K562 (cell line): ENCODE measurements around the gene ARAF. TPM values are rescaled to one million over a fixed set of nuclear protein-coding genes. Genes with fewer than 3 reads are reported as not detected.

Experiments used
- ATAC-seq: fragments of 200-7000 bp; cut with Tn5 transposase; 3 replicates; pipeline ENCODE4 v1.9.1; 2020; ENCODE audit warnings: moderate library complexity
- BruUV-seq: library from RNA; stranded (reverse); fragments of 400-500 nt; replicated peaks from 2 replicates; lab custom pipeline; 2021; lab: Mats Ljungman, UMichigan
- CTCF ChIA-PET: fragments of 300-600 bp; formaldehyde crosslinking; extraction: SDS; loops from one replicate; lab custom pipeline; 2021; ENCODE audit warnings: low intra/inter-chr PET ratio; lab: Yijun Ruan, JAX
- POLR2A ChIA-PET: fragments of 300-600, 350-650 bp; sonication (Branson Sonifier 250); formaldehyde crosslinking; extraction: SDS; loops from one replicate; lab custom pipeline; 2021; ENCODE audit warnings: antibody characterized with exemption, inconsistent platforms; lab: Yijun Ruan, JAX
- DNase-seq, 4 experiments: peaks; one replicate each; pipeline versions ENCODE4 v3.0.0 to v3.0.0-alpha.2; 2011 to 2018; ENCODE audit warnings: low spot score in 3 of 4, mixed read lengths in 3 of 4; ENCODE audit errors: extremely low read depth in 1 of 4
- FAIRE-seq: peaks from 2 replicates; lab custom pipeline; 2011; peaks lifted over from hg19 to GRCh38; lab: Jason Lieb, UNC
- H2AFZ ChIP-seq: 2 replicates; pipeline ENCODE4 v1.6.0; 2011; ENCODE audit warnings: low read depth, low read length, control low read depth, inconsistent platforms
- H3K27ac ChIP-seq: fragments of 200-600 bp; 3 replicates; pipeline ENCODE4 v1.8.0; 2011; ENCODE audit warnings: low read depth, mild to moderate bottlenecking, control low read depth, inconsistent platforms, low read length, moderate library complexity, mixed read lengths; ENCODE audit errors: extremely low read depth
- H3K27me3 ChIP-seq, 2 experiments: fragments of 300-600 bp in 1 of 2; 2 replicates in 1 of 2; 3 replicates in 1 of 2; pipeline versions ENCODE4 v1.6.0 to v1.8.0; 2011; ENCODE audit warnings: inconsistent platforms in 2 of 2, low read length in 2 of 2, mild to moderate bottlenecking in 1 of 2, mixed read lengths in 1 of 2, moderate library complexity in 1 of 2; ENCODE audit not compliant: control insufficient read depth in 2 of 2, insufficient read depth in 2 of 2
- H3K36me3 ChIP-seq: fragments of 300-600 bp; 3 replicates; pipeline ENCODE4 v1.8.0; 2011; ENCODE audit warnings: mild to moderate bottlenecking, low read length, inconsistent platforms; ENCODE audit not compliant: control insufficient read depth, insufficient read depth
- H3K4me1 ChIP-seq, 2 experiments: fragments of 200-600 bp in 1 of 2; replicated peaks in 1 of 2; 2 replicates in 1 of 2; 3 replicates in 1 of 2; pipeline versions ENCODE4 v1.5.1 to v1.8.0; 2011; ENCODE audit warnings: inconsistent platforms in 2 of 2, low read length in 2 of 2, mild to moderate bottlenecking in 1 of 2, mixed read lengths in 1 of 2, moderate library complexity in 1 of 2; ENCODE audit not compliant: control insufficient read depth in 2 of 2, insufficient read depth in 2 of 2
- H3K4me2 ChIP-seq: 2 replicates; pipeline ENCODE4 v1.6.1; 2011; ENCODE audit warnings: low read length, control low read depth, inconsistent platforms, mixed read lengths; ENCODE audit not compliant: insufficient read depth
- H3K4me3 ChIP-seq: fragments of 200-600 bp; sonication (generic), shearing (Covaris generic); 2 replicates; pipeline ENCODE4 v1.5.1; 2016; ENCODE audit warnings: control low read depth, inconsistent platforms
- H3K79me2 ChIP-seq: fragments of 200-600 bp; 3 replicates; pipeline ENCODE4 v1.8.0; 2011; ENCODE audit warnings: low read length, inconsistent platforms; ENCODE audit not compliant: control insufficient read depth, insufficient read depth
- H3K9ac ChIP-seq, 2 experiments: 2 replicates each; pipeline versions ENCODE4 v1.6.0 to v1.6.1; 2011; ENCODE audit warnings: low read depth in 2 of 2, low read length in 2 of 2, control low read depth in 1 of 2, inconsistent platforms in 1 of 2, mild to moderate bottlenecking in 1 of 2, mixed read lengths in 1 of 2; ENCODE audit not compliant: insufficient read depth in 1 of 2
- H3K9me1 ChIP-seq: one replicate; pipeline ENCODE4 v1.6.0; 2011; ENCODE audit warnings: inconsistent platforms, mild to moderate bottlenecking, low read length, moderate library complexity; ENCODE audit not compliant: control insufficient read depth, insufficient read depth
- H3K9me3 ChIP-seq: replicated peaks from 2 replicates; pipeline ENCODE4 v1.5.1; 2011; ENCODE audit warnings: low read depth, low read length, inconsistent platforms; ENCODE audit not compliant: control insufficient read depth, insufficient read depth
- H4K20me1 ChIP-seq: replicated peaks from 2 replicates; pipeline ENCODE4 v1.6.1; 2011; ENCODE audit warnings: low read length, inconsistent platforms, mixed read lengths; ENCODE audit not compliant: control insufficient read depth, insufficient read depth
- DDX20 ChIP-seq: fragments of 450-650 bp; IDR thresholded peaks from 2 replicates; pipeline ENCODE4 v1.6.1; 2016; ENCODE audit warnings: missing genetic modification characterization, low read depth, mild to moderate bottlenecking, missing compliant biosample characterization, moderate library complexity
- EP300 ChIP-seq: IDR thresholded peaks from 2 replicates; pipeline ENCODE4 v1.6.1; 2012; ENCODE audit warnings: low read length, improper control_type of control experiment
- ETV5 ChIP-seq: sonication (generic); formaldehyde crosslinking; IDR thresholded peaks from 2 replicates; pipeline ENCODE4 v1.4.0; 2020; ENCODE audit warnings: low read depth, mild to moderate bottlenecking, missing genetic modification reagents
- FOS ChIP-seq: IDR thresholded peaks from 3 replicates; pipeline ENCODE4 v1.6.1; 2011; ENCODE audit not compliant: insufficient read length; ENCODE audit errors: extremely low read depth
- JUN ChIP-seq, 2 experiments: sonication (generic) in 1 of 2; formaldehyde crosslinking in 1 of 2; IDR thresholded peaks; 2 replicates each; pipeline versions ENCODE4 v1.6.1 to v1.8.0; 2012 to 2022; ENCODE audit warnings: borderline replicate concordance in 2 of 2, mild to moderate bottlenecking in 2 of 2, improper control_type of control experiment in 1 of 2, low read depth in 1 of 2, low read length in 1 of 2, missing genetic modification reagents in 1 of 2
- MAFF ChIP-seq: IDR thresholded peaks from 2 replicates; pipeline ENCODE4 v1.6.1; 2012; ENCODE audit warnings: low read length, improper control_type of control experiment
- MAFG ChIP-seq: fragments of 450-650 bp; conservative IDR thresholded peaks from 2 replicates; pipeline ENCODE4 v1.6.1; 2016; ENCODE audit warnings: missing genetic modification characterization, missing compliant biosample characterization
- MBD2 ChIP-seq: sonication (generic); IDR thresholded peaks from 2 replicates; pipeline ENCODE4 v1.6.1; 2016; ENCODE audit warnings: low read depth, borderline replicate concordance
- NFYB ChIP-seq: IDR thresholded peaks from 2 replicates; pipeline ENCODE4 v1.6.1; 2011; ENCODE audit warnings: mild to moderate bottlenecking, moderate library complexity; ENCODE audit not compliant: insufficient read length; ENCODE audit errors: extremely low read depth
- RBM34 ChIP-seq: fragments of 200-400 bp; formaldehyde crosslinking; IDR thresholded peaks from 2 replicates; pipeline ENCODE4 v1.6.1; 2018; ENCODE audit warnings: low read length, borderline replicate concordance; ENCODE audit not compliant: insufficient read depth
- RCOR1 ChIP-seq, 2 experiments: IDR thresholded peaks; 2 replicates each; pipeline ENCODE4 v1.6.1; 2012; ENCODE audit warnings: low read depth in 2 of 2, low read length in 2 of 2, borderline replicate concordance in 1 of 2, improper control_type of control experiment in 1 of 2
- SLC30A9 ChIP-seq: fragments of 250-450 bp; sonication (Bioruptor Pico); IDR thresholded peaks from 2 replicates; pipeline ENCODE4 v1.8.0; 2022; ENCODE audit warnings: mild to moderate bottlenecking, moderate library complexity
- SMAD1 ChIP-seq: fragments of 150-350 bp; IDR thresholded peaks from 2 replicates; pipeline ENCODE4 v1.6.1; 2014; ENCODE audit warnings: low read length, low read depth; ENCODE audit not compliant: partially characterized antibody
- WGBS: fragments of 100-300 bp; shearing (Covaris generic); methylation state at CpG from one replicate; pipeline ENCODE4 v1.1.6; 2016; ENCODE audit warnings: low coverage, mixed read lengths; ENCODE audit not compliant: insufficient coverage; ENCODE audit errors: missing lambda C conversion rate; 5-methylcytosine and 5-hydroxymethylcytosine counted together
- in situ Hi-C: fragments of 300-500 bp; cut with MboI; formaldehyde crosslinking; loops from 4 replicates; pipeline ENCODE4 v1.15.0; 2018; ENCODE audit warnings: inconsistent platforms, mixed read lengths
- intact Hi-C: fragments of 100-400 bp; cut with micrococcal nuclease; formaldehyde crosslinking; loops from 2 replicates; pipeline ENCODE4 v1.14.2; 2022
- polyA plus RNA-seq, 8 experiments: library from polyadenylated mRNA; depleted of rRNA in 4 of 8; stranded (reverse) in 5 of 8; unstranded in 3 of 8; fragments of >200 nt; fragmentation: Nextera tagmentation in 2 of 8; fragmentation: Illumina TruSeq in 1 of 8; extraction: Ambion mirVana in 2 of 8; extraction: Trizol in 1 of 8; gene quantifications; 2 replicates each; pipeline versions ENCODE4 v1.2.1 to v1.2.3, GENCODE V29; 2011 to 2014; ENCODE audit warnings: inconsistent platforms in 1 of 8, missing spikeins in 1 of 8
- total RNA-seq, 7 experiments: library from RNA; depleted of rRNA in 6 of 7; stranded (reverse); fragments of >200 nt in 6 of 7; fragmentation: Illumina TruSeq in 2 of 7; extraction: Trizol in 2 of 7; gene quantifications; 2 replicates each; pipeline versions ENCODE4 v1.2.1 to v1.2.3, GENCODE V29; 2011 to 2021; ENCODE audit warnings: low replicate concordance in 1 of 7
- TF ChIP-seq, protein P1 (sequence below): sonication (generic); formaldehyde crosslinking; IDR thresholded peaks from 2 replicates; pipeline ENCODE4 v1.8.0; 2022; ENCODE audit warnings: missing genetic modification reagents, mild to moderate bottlenecking, moderate library complexity, borderline replicate concordance
- TF ChIP-seq, protein P2 (sequence below): fragments of 450-650 bp; IDR thresholded peaks from 2 replicates; pipeline ENCODE4 v1.6.1; 2018; ENCODE audit not compliant: partially characterized antibody

ARAF gene
- total and polyA plus RNA-seq, 9 of the 15 experiments (the other 6 are each of a cell fraction or from before 2014, with no cell fraction given), result 5.5 to 70.0 (median 29.4) TPM

DNA sequence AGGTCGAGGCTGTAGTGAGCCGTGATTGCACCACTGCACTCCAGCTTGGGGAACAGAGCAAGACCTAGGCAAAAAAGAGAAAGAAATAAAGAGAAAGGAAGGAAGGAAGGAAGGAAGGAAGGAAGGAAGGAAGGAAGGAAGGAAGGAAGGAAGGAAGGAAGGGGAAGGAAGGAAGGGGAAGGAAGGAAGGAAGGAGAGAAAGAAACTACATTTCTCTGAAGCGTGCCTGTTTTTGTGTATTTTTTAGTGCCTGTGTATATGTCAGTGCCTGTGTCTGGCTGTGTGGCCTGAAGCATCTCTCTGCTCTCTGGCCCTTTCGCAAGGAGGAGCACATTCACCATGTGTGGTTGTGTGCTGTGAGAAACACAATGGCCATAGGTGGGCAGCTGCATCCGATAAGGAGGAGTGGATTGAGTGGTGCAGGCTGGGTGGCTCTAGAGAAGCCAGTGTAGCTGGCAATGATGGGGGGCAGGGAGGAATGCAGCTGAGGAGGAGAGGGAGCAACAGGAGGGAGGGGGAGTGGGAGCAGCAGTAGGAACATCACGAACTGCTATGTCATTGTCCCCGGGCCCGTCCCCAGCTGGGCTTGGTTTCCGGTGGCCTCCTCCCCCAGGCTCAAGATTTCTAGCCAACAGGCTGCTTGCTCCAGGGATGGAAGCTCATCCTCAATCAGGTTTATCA is 47.3 kb downstream of the ARAF start (continued):
- TF ChIP-seq RCOR1 (IDR thresholded peaks at IDR 0.05; ENCODE audit: borderline replicate concordance in 1 of 2, low read depth in 2 of 2, low read length in 2 of 2), result peak in 1 of 2 experiments; percentile 58; a peak in 1 of 4 replicates
- TF ChIP-seq, protein P1, sequence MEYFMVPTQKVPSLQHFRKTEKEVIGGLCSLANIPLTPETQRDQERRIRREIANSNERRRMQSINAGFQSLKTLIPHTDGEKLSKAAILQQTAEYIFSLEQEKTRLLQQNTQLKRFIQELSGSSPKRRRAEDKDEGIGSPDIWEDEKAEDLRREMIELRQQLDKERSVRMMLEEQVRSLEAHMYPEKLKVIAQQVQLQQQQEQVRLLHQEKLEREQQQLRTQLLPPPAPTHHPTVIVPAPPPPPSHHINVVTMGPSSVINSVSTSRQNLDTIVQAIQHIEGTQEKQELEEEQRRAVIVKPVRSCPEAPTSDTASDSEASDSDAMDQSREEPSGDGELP (CRISPR knock-in tag), result peak; percentile 92
- TF ChIP-seq EP300, result peak; percentile 27; the same call in 1 of the 2 replicates
- TF ChIP-seq NFYB, result no peak
- TF ChIP-seq ETV5 (CRISPR knock-in tag), result peak; percentile 64
- peak; percentile 74 for TF ChIP-seq MAFG (tag)

DNA sequence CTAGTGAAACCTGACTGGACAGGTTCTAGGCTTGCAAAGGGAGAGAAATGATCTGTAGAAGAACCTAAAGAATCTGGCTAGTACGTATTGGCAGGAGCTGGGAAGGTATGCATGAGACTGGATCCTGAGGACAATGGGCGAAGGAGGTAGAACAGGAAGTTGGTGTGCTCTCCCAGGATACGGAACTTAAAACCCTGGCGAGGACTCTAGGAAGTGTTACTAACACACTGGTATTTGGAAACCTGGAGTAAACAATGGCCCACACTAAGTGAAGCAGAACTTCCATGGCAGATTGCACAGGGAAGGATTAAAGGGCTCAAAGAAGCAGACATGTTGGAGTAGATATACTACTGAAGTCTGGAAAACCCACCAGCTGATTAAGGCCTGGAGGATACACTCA is 49.5 kb downstream of the ARAF start:
- Histone ChIP-seq H3K9ac (no peak overlapping the region), H3K9me1 (no peaks in the 10 kb centered on the region), H3K4me1 (peaks cover 7% of the 10 kb centered on the region in 2 experiments; a peak in 4 of 5 replicates), H3K79me2 (no peaks in the 10 kb centered on the region), H2AFZ (no peak overlapping the region), H3K36me3 (no peaks in the 10 kb centered on the region), H3K9me3 (0 out of 2 replicates have a peak, but pooled peaks cover 2% of the 10 kb centered on the region), H3K4me3 (no peak overlapping the region), H3K27me3 (peaks cover 0 to 14% of the 10 kb centered on the region in 2 experiments; a peak in 2 of 5 replicates), H3K4me2 (no peak overlapping the region), H3K27ac (no peak overlapping the region), H4K20me1 (no peaks in the 10 kb centered on the region)
- 45% methylated on average over 3 of the region's 4 CpGs for WGBS
- no TSS peak for BruUV-seq
- POLR2A ChIA-PET, result interaction anchor here (0.7 to 1.0 kb wide), 2 partner anchors 13 to 15 kb away, joined by 3 to 4 read pairs; no protein-coding TSS in a partner anchor
- no peak for DNase-seq
- FAIRE-seq, result no peak
- no peak for ATAC-seq
- in situ Hi-C loops (no loop called here), intact Hi-C loops (no loop called here)
- CTCF ChIA-PET, result no interaction called here
- TF ChIP-seq MBD2 (no peak), DDX20 (tag) (no peak), SMAD1 (no peak), SLC30A9 (CRISPR knock-in tag) (no peak), JUN (IDR thresholded peaks at IDR 0.05; ENCODE audit: borderline replicate concordance, low read depth, low read length) (no peak), JUN (CRISPR knock-in tag; IDR thresholded peaks at IDR 0.05; ENCODE audit: borderline replicate concordance) (no peak), FOS (no peak), RBM34 (no peak), MAFF (no peak)
- TF ChIP-seq, protein P2, sequence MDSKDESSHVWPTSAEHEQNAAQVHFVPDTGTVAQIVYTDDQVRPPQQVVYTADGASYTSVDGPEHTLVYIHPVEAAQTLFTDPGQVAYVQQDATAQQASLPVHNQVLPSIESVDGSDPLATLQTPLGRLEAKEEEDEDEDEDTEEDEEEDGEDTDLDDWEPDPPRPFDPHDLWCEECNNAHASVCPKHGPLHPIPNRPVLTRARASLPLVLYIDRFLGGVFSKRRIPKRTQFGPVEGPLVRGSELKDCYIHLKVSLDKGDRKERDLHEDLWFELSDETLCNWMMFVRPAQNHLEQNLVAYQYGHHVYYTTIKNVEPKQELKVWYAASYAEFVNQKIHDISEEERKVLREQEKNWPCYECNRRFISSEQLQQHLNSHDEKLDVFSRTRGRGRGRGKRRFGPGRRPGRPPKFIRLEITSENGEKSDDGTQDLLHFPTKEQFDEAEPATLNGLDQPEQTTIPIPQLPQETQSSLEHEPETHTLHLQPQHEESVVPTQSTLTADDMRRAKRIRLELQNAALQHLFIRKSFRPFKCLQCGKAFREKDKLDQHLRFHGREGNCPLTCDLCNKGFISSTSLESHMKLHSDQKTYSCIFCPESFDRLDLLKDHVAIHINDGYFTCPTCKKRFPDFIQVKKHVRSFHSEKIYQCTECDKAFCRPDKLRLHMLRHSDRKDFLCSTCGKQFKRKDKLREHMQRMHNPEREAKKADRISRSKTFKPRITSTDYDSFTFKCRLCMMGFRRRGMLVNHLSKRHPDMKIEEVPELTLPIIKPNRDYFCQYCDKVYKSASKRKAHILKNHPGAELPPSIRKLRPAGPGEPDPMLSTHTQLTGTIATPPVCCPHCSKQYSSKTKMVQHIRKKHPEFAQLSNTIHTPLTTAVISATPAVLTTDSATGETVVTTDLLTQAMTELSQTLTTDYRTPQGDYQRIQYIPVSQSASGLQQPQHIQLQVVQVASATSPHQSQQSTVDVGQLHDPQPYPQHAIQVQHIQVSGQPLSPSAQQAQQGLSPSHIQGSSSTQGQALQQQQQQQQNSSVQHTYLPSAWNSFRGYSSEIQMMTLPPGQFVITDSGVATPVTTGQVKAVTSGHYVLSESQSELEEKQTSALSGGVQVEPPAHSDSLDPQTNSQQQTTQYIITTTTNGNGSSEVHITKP, result no peak
